ELR (cell line): ENCODE results near the gene TMEM175.

Experiments
- DNase-seq: peaks from one replicate; pipeline ENCODE4 v3.0.0-alpha.2; 2015; ENCODE audit warnings: low read depth

The TMEM175 gene

DNA sequence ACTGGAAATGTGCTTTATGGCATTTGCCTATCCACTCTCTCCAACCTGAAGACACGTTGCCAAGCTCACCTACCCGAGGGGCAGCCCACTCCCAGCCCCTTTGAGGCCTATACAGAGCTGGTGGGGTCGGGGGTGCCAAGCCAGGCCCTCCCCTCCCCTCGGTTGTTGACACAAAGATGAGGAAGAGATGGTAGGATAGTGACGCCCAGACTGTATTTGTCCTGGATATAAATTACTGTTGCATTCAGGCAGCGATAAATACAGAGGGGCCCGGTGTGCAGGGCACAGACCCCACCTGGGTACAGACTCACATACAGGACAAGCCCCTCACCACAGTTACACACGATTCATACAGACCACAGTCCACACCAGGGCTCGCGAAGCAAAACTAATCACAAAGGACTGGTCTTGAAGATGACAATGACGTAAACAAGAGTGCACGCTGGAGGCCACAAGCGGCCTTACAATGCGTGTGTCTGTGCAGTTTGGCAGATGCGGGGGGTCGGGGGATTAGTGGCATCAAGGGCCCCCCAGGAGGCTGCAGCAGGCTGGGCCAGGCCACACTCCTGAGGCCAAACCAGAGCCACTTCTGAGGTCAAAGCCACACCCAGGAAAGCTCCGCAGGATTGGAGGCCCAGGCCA is 26.6 kb downstream of the TMEM175 start:
- no peak for DNase-seq

DNA sequence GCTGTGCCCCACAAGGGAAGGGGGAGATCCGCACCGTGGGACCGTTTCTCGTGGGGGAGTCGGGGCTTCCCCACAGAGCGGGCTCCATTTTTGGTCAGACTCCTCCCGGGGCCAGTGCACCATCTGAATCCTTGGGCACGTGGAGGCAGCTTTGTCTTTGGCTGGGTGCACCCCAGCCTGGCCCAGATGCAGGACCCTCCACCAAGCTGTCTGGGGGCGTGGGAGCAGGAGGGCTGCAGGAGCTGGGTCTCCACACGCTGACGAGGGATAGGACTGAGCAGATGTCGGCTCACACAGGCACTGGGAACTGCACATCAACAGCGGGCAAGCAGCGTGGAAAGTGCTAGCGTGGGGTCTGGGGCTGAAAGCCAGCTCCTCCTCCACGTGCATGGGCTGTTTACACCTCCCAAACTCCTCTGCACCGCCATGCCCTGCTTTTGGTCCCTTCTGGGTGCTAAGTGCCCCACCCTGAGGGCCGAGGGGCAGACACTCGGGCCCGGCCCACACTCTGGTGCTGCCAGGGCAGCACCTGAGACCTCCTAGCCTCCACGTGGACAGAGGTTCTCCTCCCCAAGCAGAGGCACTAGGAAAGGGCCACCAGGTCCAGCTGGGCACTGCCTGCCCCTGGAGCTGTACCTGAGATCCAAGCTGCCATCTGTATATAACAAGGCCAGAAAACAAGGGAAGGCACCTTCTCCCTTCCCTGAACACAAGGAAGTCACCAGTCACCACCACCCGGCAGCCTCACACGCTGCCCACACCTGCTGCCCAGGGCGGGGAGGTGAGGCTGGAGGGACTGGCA is 27.3 kb downstream of the TMEM175 start:
- DNase-seq = no peak

DNA sequence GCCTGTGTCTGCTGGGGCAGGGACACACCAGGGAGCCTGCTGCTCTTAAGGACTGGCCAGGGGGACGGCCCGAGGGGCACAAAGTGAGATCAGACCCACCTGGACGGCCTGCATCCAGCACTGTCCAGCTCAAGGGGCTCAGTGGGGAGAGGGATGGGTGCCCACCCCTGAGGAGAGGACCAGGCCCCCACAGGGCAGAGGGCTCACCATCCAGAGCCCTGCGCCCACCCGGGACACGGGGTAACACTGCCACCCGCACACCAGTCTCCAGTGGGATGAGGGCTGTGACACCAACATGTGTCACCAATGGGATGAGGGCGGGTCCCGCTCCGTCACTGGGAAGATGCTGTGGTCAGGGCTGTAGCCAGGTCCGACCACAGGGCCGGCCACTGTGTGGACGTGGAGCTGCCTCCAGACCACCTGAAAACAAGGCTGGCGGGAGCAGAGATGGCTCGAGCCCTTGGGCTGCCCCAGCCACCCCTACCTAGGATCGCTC is 27.9 kb downstream of the TMEM175 start:
- no peak for DNase-seq

DNA sequence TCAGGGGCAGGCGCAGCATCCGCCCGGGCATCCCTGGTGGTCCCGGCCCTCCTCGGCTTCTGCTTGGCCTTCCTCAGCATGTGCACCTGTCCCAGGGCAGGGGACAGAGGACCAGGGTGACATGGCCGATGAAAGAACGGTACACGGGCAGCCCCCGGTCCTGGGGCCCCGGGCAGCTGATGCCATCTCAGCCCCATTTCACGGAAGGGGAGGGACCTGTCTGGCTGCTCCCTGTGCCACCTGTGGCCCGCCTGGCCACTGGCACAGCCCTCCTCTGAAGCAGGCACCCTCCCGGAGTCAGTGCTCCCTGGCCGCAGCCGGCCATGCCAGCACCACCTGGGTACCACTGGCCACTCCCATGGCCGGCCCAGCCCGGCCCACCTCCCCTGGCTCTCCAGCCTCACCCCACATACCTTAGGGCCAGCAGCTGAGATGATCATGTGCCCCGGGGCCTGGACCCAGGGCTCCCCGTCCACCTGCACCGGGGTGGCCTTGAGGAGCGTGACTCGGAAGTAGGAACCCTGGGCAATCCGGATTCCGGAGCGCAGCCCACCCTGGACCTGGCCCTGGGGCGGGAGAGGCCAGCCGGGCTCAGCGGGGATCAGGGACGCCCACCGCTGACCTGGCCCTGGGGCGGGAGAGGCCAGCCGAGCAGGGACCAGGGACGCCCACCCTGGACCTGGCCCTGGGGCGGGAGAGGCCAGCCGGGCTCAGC is 28.5 kb downstream of the TMEM175 start:
- no peak for DNase-seq

DNA sequence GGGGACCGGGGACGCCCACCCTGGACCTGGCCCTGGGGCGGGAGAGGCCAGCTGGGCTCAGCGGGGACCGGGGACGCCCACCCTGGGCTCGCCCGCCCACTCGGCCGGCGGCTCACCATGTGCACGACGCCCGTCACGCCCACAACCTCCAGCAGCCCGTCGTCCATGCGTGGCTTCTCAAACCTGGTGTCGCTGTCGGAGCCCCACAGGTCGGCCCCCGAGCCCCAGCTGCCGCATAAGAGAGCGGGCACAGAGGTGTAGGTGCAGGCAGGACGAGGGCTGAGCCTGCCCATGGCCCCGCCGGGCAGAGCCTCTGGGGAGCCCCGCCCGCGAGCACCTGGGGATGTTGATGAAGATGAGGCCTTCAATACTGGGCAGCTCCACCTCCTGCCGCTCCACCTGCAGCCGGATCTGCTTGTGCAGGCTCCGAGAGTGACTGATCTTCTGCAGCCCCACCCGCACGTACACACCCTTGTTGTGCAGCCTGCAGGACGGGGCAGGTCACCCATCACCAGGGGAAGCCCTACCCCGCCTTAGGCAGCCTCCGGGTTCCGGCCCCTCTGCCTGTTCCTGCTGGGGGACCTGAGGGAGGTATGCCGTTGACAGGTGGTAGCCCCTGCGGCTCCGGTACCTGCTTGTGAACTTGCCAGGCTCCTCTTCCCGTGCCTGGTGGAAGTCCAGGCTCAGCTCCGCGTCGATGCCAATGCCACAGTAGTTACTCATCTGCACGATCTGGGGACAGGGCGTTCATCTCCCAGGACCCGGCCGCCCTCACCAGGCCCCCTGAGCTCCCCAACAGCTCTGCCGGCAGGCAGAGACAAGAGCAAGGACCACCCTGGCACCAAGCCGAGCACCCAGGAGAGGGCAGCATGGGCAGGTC is 29.3 kb downstream of the TMEM175 start:
- DNase-seq = no peak

DNA sequence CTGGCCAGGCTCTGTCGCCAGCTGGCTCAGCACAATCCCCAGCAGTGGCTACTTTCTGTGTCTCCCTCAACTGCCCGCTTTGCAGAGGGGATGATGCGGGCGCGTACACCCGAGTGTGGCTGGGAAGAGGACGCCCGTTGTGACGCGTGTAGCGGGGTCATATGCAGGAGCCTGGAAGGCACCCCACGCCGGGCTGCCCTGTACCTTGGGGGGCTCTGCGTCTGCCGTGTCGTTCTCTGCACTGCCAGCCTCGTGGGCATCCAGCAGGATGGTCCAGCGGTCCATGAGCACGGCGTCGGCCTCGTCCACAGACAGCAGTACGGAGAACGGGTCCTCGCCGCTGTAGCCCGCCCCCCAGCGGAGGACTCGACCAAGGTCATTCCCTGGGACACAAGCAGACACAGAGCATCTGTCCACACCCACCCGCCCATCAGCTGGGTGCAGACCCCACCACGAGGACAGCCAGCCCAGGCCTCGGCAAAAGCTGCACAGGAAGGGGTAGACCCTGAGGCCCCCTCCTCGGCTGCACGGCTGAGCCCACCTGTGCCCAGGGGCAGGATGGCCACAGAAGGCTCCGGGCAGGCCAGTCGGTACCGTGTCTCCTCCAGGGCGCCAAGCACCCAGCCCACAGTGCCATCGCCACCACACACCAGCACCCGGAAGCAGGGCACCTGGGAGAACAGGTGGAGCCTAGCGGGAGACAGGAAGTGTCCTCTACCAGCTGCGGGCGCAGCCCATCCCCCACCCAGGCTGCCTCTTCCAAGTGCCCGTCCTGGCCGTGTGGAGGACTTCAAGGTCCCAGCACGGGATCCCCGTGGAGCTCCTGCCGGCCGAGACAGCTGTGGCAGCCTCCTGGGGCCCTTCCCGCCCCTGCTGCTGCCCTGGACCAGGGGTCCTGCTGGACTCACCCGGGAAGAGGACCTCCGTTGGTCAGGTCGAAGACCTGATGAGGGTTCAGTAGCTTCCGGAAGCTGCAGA is 30.3 kb downstream of the TMEM175 start:
- no peak for DNase-seq

DNA sequence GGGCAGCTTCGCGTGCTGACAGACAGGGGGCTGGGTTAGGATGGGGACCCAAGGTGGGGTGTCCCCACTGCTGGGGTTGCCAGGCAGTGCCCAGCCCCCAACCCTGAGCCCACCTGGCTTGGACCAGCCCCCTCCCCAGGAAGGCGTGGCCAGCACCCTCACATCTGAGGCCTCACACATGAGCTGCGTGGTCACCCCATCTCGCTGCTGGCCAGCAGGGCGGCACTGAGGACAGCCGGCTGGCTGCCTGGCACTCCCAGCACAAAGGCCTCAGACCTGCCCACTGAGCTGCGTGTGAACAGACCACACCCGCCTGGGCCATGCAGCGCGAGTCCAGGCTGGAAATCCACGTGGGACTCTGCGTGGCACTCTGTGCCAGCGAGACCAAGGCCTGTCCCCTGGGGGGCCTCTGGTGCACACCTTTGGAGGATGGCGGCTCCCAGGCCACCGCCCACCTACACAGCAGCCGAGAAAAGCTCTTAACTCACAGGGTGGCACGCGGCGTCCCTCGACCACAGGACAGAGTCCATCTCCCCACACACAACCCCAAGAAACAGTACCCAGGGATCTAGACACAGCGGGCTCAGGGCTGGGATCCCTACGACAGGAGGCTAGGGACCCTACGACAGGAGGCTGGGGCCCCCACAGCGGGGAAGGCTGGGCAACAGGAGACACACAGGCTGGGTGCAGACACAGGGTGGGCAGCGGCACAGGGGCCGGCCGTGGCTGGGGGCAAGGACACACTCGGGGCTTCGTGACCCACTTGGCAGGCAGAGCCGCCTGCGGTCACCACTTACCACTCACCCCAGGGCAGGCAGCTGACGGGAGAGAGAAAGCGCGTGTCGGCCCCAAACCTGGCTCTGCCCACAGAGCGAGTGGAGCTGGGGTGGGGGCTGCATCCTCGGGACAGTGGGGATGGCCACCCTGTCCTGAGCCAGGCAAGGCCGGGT is 31.3 kb downstream of the TMEM175 start:
- DNase-seq = no peak

DNA sequence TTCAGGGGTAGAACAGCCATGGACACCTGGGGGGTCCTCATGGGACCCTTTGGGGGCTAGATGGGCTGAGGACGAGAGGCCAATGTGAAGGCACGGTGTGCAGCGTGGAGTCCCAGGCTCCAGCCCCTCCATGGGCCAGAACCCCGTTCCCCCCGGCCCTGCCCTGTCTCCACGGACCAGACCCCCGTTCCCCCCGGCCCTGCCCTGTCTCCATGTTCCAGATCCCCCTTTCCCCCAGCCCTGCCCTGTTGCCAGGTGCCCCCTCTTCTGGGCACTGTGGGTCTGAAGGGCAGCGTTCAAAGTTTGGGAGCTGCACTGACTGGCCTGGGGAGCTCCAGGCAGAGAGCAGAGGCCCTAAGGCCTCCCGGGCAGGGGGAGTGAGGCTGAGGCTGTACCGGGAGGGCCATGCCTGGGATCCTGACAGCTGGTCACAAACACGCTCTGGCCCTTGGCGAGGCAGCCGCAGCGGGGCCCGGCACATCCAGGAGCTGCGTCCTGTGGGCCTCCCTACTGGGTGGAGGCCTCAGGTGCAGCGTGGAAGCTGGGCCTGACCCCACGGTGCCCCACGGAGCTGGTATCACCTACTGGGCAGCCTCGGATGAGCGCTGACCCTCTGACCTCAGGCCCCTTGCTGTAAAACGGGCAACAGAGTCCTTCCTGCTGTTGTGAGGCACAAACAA is 32.2 kb downstream of the TMEM175 start:
- DNase-seq = no peak

DNA sequence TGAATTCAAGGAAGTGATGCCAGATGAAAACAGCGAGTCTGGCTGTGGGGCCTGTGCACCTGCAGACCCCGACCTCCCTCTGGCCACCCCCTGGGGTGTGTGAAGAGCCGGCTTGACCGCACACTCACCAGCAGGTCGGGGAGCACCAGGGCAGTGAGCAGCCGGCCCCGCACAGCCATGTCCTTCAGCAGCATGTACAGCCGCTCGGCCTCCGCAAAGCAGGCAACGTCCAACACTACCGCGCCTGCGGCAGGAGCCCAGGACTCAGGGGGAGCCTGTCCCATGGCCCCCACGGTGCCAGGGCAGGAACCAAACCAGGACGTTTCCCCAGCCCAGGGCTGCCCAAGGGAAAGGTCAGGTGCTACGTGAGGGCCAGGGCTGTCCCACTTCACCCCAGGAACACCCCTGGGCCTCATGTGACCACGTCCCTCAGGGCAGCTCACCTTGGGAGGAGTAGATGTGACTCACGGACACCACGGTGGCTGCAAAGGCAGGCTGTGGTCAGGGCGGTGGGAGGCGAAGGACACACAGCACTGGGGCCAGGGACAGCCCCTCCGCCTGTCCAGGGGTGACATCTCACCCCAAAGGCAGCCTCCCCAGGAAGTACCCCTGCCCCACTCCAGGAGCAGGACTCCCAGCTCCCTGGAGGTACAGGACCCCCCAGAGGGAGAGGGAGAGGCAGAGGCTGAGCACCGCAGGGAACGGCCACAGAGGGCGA is 32.9 kb downstream of the TMEM175 start:
- DNase-seq = no peak

DNA sequence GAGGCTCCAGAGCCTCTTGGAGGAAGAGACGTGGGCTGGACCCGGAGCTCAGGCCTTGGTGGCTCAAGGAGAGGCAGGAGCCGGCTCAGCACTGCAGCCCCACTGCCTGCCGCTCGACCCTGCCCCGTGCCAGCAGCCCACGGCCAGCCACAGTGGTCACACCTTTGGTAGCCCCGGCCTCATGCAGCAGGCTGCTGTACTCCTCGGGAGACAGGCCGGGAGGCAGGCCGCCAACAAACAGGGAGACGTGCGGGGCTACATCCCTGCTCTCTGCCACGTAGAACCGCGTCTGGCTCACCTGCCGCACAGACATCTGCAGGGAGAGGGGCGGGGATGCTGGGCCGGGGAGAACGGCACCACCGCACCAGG is 33.5 kb downstream of the TMEM175 start:
- no peak for DNase-seq

DNA sequence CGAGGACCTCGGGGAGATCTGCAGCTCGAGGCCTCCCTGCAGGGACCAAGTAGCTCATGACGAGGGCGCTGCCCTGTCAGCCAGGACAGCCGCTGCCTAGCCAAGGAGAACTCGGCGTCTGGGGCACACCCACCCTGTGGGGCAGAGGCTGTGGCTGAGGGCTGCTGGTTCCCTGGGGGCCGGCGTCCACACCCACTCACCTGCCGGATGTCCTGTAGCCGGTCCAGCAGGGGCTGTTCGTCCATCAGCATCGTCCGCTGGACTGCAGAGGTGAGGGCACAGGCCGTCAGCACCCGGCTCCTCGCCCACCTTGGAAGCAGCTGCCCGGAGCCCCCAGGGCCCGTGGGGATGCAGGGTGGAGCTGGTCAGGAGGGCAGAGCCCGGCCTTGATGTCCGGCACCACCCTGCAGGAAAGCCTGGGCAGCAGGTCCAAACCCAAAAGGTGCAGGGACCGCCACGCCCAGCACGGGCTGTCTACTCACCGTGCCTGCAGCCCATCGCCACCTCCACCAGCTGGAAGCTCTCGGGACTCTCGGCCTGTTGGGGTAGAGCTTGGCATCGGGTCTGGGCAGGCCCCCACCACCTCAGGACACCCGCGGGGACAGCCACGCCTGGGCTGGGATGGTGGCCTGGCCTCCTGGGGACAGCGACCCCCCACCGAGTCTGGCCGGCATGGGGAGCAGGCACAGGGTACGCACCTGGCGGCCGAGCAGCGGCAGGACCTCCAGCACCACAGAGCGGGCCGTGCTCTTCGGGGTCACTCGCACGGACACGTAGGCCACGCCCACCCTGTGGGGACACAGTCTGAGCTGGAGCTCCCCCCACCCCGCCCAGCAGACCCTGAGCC is 34.2 kb downstream of the TMEM175 start:
- DNase-seq = no peak

DNA sequence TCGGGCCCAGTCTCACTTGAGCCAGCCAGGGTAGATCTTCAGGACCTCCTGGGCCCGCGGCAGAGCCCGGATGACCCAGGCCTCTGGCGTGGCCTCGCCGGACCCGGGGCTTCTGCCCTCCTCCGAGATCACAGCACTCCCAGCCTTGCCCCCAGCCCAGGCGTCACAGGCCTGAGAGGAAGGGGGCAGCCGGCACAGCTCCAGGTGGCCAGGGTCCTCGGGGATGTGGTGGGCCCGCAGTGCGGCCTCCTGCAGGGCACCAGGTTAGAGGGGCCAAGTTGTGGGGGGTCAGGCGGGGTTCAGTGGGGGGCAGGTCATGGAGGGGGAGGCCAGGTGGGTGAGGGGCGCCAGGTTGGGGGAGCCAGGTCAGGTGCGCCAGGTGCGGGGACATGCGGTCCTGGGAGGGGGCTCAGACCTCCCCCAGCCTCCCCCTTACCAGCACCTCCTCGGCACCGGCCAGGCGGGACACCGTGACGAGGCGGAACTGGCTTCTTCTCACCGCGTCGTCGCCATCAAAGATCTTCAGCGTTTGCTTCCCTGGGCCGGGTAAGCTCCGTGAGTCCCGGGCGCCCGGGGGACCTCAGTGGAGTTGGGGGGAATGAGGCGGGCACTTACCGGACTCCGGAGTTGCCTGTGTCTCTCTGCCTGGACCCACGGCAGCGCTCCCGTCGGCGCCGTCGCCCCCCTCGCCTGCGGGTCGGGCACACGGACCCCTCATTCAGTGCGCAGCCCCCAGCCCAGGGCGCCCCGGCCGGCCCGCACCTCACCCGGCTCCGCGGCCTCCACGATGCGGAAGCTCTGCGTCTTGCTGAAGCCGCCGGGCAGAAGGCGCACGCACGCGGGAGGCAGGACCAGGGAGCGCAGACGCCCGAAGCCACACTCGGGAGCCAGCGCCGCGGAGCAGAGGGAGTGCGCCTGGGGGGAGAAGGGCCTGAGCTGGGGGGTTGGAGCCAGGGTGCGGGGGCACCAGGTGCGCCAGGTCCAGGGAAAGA is 35.1 kb downstream of the TMEM175 start:
- no peak for DNase-seq

DNA sequence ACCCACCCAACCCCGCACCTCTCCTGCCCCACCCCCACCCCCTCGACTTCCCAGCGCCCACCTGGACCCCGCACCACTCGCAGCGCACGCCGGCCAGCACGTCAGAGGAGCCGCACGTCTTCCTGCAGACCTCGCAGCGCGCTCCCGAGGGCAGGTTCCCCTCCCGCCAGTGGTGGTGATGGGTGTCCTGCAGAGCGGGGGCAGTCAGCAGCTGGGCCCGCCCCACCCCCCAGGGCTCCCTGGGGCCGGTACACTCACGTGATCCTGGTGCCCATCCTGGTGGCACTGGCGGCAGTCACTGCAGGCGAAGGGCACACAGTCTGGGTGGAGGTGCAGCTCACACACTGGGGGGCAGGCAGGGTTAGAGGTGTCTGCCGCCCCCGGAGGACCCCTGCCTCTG is 36.0 kb downstream of the TMEM175 start:
- DNase-seq = no peak

DNA sequence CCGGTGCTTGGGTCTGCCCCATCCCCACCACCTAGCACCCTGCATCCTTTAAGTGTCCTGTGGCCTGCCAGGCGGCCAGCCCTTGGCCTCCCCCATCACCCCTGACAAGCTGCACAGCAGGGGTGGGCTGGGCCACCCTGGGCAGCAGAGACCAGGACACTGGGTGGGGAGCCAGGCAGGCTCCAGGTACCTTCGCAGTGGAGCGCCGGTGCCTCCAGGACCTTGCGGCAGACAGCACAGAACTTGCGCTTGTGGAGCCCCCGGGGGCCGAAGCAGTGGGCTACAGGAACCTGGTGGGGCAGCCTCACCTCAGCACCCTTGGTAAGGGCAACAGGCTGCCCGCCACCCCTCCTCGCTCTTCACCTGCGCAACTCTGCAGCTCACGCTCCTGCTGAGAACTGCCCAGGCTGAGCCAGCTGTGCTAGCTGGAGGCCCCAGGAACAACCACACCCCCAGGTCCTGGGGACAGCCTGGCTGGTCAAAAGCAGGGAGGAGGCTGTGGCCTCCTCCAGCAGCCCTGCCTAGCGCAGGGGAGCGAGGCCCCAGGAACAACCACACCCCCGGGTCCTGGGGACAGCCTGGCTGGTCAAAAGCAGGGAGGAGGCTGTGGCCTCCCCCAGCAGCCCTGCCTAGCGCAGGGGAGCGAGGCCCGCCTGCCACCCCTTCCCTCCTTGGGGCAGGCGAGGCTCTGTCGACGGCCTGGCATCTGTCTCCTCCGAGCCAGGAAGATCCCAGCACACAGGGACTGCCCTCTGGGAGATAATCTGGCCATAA is 36.5 kb downstream of the TMEM175 start:
- DNase-seq = no peak

DNA sequence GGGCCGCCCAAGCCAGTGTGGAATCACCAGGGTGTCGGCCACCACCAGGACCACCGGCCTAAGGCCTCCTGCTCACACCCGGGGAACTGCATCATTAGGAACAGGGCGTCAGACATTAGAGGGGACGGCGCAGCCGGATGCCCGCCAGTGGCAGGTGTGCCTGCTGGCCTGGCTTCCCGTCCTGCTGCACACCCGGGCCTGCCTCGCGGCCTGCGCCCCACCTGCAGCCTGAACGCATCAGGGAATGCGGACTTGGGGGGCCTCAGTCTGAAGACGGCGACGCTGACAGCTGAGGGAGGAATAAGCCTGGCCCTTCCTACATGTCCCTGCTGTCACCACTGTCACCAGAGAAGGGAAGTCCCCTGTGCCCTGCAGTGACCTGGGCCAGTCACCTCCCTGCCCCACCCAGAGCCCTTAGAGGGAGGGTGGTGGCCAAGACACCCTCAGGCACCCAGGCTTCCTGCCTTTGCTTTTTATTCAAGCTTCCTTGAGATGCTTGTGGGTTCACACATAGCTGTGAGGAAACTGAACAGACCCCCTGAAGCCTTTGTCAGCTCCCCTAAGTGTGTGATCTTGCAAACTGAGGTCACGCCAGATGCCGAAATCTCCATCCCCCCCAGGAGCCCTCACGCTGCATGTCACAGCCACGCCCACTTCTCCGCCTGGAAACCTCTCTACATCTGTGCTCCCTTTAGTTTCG is 37.9 kb downstream of the TMEM175 start:
- DNase-seq = no peak
